H54 (cell line): ENCODE data around the gene SORCS2.
"Not testable (repeated sequence)": the region's sequence is repeated elsewhere in the genome, so short reads cannot be mapped to it uniquely, and the experiment has no call there.

ENCODE experiments used
- DNase-seq: peaks from one replicate; pipeline ENCODE4 v3.0.0; 2011; ENCODE audit warnings: low spot score, mixed read lengths; ENCODE audit not compliant: insufficient read length
- FAIRE-seq: peaks from 3 replicates; lab custom pipeline; 2011; peaks lifted over from hg19 to GRCh38; lab: Jason Lieb, UNC
- POLR2A ChIP-seq: IDR thresholded peaks from 2 replicates; pipeline ENCODE4 v1.6.1; 2011; ENCODE audit warnings: low read depth, mild to moderate bottlenecking, low read length

The SORCS2 gene

DNA sequence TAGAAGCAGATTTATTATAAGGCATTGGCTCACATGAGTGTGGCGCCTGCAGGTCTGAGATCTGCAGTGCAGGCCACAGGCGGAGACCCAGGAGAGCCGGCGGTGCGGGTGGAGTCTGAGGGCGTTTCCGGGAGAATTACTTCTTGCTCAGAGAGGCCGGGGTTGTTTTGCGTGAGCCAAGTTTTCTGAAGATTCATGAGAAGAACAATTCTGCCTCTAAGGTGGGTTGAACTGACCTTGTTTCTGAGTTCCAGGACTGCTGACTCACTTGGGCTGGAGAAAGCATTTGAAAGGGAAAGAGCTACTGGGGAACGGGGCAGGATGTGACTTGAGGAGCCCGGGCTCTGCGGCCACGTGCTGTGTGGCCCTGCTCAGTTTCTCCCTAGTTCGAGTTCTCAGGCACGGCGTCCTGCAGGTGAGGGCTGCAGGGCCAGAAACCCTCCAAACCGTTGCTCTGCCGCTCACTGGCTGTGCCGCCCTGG, 36.7 kb upstream of the SORCS2 start:
- TF ChIP-seq POLR2A: no peak
- DNase-seq (no peak), FAIRE-seq (no peak)

DNA sequence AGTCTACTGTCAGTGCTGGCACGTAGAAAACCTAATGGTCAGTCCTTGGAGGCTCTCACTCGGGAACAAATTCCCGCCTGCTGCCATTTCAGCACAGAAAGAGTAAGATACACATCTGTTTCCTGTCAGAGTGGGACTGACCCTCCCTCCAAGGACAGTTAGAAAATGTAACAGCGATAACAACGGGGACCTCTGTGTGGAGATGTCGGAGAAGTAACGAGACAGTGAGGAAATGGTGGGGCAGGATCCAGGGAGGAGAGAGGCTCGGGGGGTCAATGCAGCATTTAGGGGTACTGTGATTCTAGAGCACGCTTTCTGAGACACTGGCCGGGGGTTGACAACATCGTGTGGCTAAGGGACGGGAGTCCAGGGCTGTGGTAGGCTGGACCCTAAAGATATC, 36.0 kb upstream of the SORCS2 start:
- DNase-seq (no peak), FAIRE-seq (no peak)
- TF ChIP-seq POLR2A: no peak

GRCh38 chr4:7156761-7157488, 35.4 kb upstream of the SORCS2 start:
- FAIRE-seq (no peak), DNase-seq (no peak)
- no peak for TF ChIP-seq POLR2A

DNA sequence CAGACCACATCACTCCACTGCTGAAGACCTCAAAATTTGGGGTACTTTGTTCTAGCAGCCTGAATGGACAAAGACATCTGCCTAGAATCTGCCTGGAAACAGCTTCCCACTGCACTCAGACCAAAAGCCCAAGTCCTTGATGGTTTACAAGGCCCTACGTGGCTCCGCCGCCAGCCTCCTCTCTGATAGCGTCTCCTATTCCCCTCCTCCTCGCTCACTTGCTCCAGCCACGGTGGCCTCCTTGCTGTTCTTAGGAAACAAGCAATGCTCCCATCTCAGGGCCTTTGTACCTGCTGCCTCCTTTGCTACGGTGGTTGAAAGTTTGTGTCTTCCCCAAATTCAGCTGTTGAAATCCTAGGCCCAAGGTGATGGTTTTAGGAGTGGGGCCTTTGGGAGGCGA, 34.7 kb upstream of the SORCS2 start:
- no peak for FAIRE-seq
- no peak for DNase-seq
- TF ChIP-seq POLR2A: no peak

DNA sequence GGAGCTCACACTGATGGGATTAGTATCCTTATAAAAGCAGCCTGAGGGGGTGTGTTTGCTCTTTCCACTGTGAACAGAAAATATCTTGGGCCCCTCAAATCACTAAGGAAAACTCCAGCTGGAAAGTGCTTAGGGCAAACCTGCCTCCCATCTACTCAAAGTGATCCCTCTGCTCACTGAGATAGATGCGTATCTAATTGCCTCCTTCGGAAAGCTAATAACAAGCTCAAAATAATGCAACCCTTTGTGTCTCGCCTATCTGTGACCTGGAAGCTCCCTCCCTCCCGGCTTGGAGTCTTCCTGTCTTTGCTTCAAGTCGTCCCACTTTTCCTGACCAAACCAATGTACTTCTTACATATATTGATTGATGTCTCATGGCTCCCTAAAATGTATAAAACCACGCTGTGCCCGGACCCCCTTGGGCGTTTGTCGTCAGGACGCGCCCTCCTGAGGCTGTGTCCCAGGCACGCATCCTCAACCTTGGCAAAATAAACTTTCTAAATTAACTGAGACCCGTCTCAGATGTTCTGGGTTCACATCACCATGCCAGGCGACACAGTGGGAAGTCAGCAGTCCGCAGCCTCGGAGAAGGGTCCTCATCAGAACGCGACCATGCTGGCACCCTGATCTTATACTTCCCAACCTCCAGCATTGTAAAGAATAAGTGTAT, 34.1 kb upstream of the SORCS2 start:
- no peak for TF ChIP-seq POLR2A
- DNase-seq (no peak), FAIRE-seq (no peak)

- DNase-seq (no peak), FAIRE-seq (no peak)
- TF ChIP-seq POLR2A: no peak
Observed at GRCh38 chr4:7158991-7159390, 33.3 kb upstream of the SORCS2 start.

- FAIRE-seq: no peak
- TF ChIP-seq POLR2A: no peak
- no peak for DNase-seq
Observed at GRCh38 chr4:7159923-7160322, 32.4 kb upstream of the SORCS2 start.

- DNase-seq (no peak), FAIRE-seq (no peak)
- TF ChIP-seq POLR2A: no peak
Observed at GRCh38 chr4:7160439-7160838, 31.9 kb upstream of the SORCS2 start.

- FAIRE-seq (no peak), DNase-seq (no peak)
- no peak for TF ChIP-seq POLR2A
Observed at GRCh38 chr4:7160951-7161440, 31.3 kb upstream of the SORCS2 start.

DNA sequence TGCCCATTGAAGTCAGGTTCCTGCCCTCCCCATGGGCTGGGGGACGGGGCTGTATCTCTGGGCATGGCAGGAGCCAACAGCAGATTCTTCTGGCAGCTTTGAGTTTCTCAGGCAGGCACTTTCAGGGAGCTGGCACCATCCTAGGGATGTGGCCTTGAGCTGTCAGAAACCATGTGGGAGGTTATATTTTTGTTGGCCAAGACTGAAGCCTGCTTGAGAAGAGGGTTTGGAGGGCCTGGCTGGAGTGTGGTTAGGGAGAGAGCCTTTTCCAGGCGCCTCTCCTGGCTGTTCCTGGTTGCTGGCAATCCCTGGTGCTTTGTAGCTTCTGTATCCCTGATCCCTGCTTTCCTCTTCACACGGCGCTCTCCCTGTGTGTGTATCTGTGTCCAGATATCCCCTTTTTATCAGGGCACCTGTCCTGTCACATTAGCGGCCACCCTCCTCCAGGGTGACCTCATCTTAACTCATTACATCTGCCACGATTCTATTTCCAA, 30.6 kb upstream of the SORCS2 start:
- FAIRE-seq (no peak), DNase-seq (no peak)
- TF ChIP-seq POLR2A: no peak

GRCh38 chr4:7165056-7165873, 27.1 kb upstream of the SORCS2 start:
- not testable (repeated sequence) for FAIRE-seq, DNase-seq

DNA sequence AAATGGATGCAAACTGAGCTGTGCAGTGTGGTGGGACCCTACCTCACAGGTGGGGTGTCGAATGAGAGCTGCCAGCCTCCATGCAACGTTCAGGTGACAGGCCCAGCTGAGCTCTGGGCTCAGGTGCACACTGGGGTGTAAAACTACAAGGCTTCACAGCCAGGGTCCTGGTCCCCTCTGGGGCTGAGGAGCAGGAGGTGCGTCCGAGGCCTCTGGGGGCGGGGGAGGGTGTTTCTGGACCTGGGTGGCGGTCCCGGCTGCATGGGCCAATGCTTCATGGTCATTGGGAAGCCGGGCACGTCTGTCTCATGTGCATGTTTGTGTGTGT, 26.5 kb upstream of the SORCS2 start:
- FAIRE-seq (no peak), DNase-seq (no peak)
- no peak for TF ChIP-seq POLR2A

GRCh38 chr4:7166237-7166636, 26.1 kb upstream of the SORCS2 start:
- DNase-seq (no peak), FAIRE-seq (no peak)
- no peak for TF ChIP-seq POLR2A
